ENCODE data around the gene TLE1.
"Not testable (repeated sequence)": the region's sequence is repeated elsewhere in the genome, so short reads cannot be mapped to it uniquely, and the experiment has no call there.

Gene TLE1

GRCh38 chr9:81652058-81652687 lies 37.2 kb downstream of the TLE1 start:
- no peak for DNase-seq (ENCODE audit: low read depth)

- no peak for DNase-seq (ENCODE audit: low read depth)
Measured at GRCh38 chr9:81650586-81651515, 38.5 kb downstream of the TLE1 start.

GRCh38 chr9:81649475-81650240 lies 39.7 kb downstream of the TLE1 start:
- no peak for DNase-seq (ENCODE audit: low read depth)

- DNase-seq (ENCODE audit: low read depth): no peak
Measured at GRCh38 chr9:81648891-81649290, 40.5 kb downstream of the TLE1 start.

GRCh38 chr9:81646337-81646736 lies 43.0 kb downstream of the TLE1 start:
- DNase-seq (ENCODE audit: low read depth): no peak

- not testable (repeated sequence) for DNase-seq (ENCODE audit: low read depth)
Measured at GRCh38 chr9:81644513-81644912, 44.8 kb downstream of the TLE1 start.

- DNase-seq (ENCODE audit: low read depth): no peak
Measured at GRCh38 chr9:81637276-81637675, 52.1 kb downstream of the TLE1 start.

GRCh38 chr9:81636255-81636599 lies 53.1 kb downstream of the TLE1 start:
- DNase-seq (ENCODE audit: low read depth): no peak

GRCh38 chr9:81635521-81636254 lies 53.7 kb downstream of the TLE1 start:
- DNase-seq (ENCODE audit: low read depth): no peak

GRCh38 chr9:81634915-81635516 lies 54.3 kb downstream of the TLE1 start:
- no peak for DNase-seq (ENCODE audit: low read depth)

- DNase-seq (ENCODE audit: low read depth): no peak
Measured at GRCh38 chr9:81633952-81634854, 55.1 kb downstream of the TLE1 start.

GRCh38 chr9:81632599-81632998 lies 56.7 kb downstream of the TLE1 start:
- peak; percentile 25 for DNase-seq (ENCODE audit: low read depth)

GRCh38 chr9:81631218-81631745 lies 58.1 kb downstream of the TLE1 start:
- no peak for DNase-seq (ENCODE audit: low read depth)

- DNase-seq (ENCODE audit: low read depth): no peak
Measured at GRCh38 chr9:81629440-81629839, 59.9 kb downstream of the TLE1 start.

GRCh38 chr9:81628897-81629296 lies 60.5 kb downstream of the TLE1 start:
- no peak for DNase-seq (ENCODE audit: low read depth)

- no peak for DNase-seq (ENCODE audit: low read depth)
Measured at GRCh38 chr9:81627481-81627880, 61.9 kb downstream of the TLE1 start.

- no peak for DNase-seq (ENCODE audit: low read depth)
Measured at GRCh38 chr9:81626511-81626910, 62.8 kb downstream of the TLE1 start.

- DNase-seq (ENCODE audit: low read depth): no peak
Measured at GRCh38 chr9:81625969-81626368, 63.4 kb downstream of the TLE1 start.

- no peak for DNase-seq (ENCODE audit: low read depth)
Measured at GRCh38 chr9:81623778-81624177, 65.6 kb downstream of the TLE1 start.
